Liver (tissue), 9 donors: Measurements from ENCODE around the gene PTK6. TPM values are rescaled to one million over a fixed set of nuclear protein-coding genes. Genes with fewer than 3 reads are reported as not detected.
"Not testable (repeated sequence)": the region's sequence is repeated elsewhere in the genome, so short reads cannot be mapped to it uniquely, and the experiment has no call there.

ENCODE experiments used
- DNase-seq: peaks from one replicate; pipeline ENCODE4 v3.0.0-alpha.2; 2017; ENCODE audit warnings: low spot score
- H3K27ac ChIP-seq, 2 donors: one replicate each; pipeline ENCODE4 v1.7.0; 2013; ENCODE audit warnings: inconsistent platforms in 2 of 2, low read length in 2 of 2, control low read depth in 1 of 2, low read depth in 1 of 2, mild to moderate bottlenecking in 1 of 2
- H3K27me3 ChIP-seq, 4 donors: one replicate each; pipeline versions ENCODE4 v1.6.1 to v1.7.0; 2013; ENCODE audit warnings: low read length in 3 of 4, inconsistent platforms in 1 of 4, mild to moderate bottlenecking in 1 of 4, moderate library complexity in 1 of 4; ENCODE audit not compliant: control insufficient read depth in 4 of 4, insufficient read depth in 4 of 4
- H3K36me3 ChIP-seq, 4 donors: one replicate each; pipeline versions ENCODE4 v1.6.1 to v1.7.0; 2013; ENCODE audit warnings: low read length in 3 of 4, mild to moderate bottlenecking in 3 of 4, low read depth in 1 of 4, moderate library complexity in 1 of 4; ENCODE audit not compliant: control insufficient read depth in 4 of 4, insufficient read depth in 3 of 4
- H3K4me1 ChIP-seq, 4 donors: one replicate each; pipeline versions ENCODE4 v1.6.1 to v1.7.0; 2013; ENCODE audit warnings: low read length in 3 of 4, mild to moderate bottlenecking in 3 of 4, moderate library complexity in 1 of 4; ENCODE audit not compliant: control insufficient read depth in 4 of 4, insufficient read depth in 4 of 4
- H3K4me3 ChIP-seq, 3 donors: one replicate each; pipeline versions ENCODE4 v1.6.1 to v1.7.0; 2013; ENCODE audit warnings: low read length in 3 of 3, control low read depth in 1 of 3, low read depth in 1 of 3, mild to moderate bottlenecking in 1 of 3
- H3K9ac ChIP-seq, 2 donors: one replicate each; pipeline ENCODE4 v1.7.0; 2013; ENCODE audit warnings: low read length in 2 of 2, mild to moderate bottlenecking in 2 of 2, moderate library complexity in 2 of 2, control low read depth in 1 of 2, low read depth in 1 of 2
- H3K9me3 ChIP-seq, 4 donors: one replicate each; pipeline versions ENCODE4 v1.6.1 to v1.7.0; 2013; ENCODE audit warnings: low read length in 3 of 4; ENCODE audit not compliant: control insufficient read depth in 4 of 4
- EGR1 ChIP-seq, 2 donors: IDR thresholded peaks; 2 replicates each; pipeline ENCODE4 v1.6.1; 2016 to 2018; ENCODE audit warnings: antibody characterized with exemption in 2 of 2, low read depth in 2 of 2
- FOXA1 ChIP-seq: IDR thresholded peaks from 2 replicates; pipeline ENCODE4 v1.6.1; 2016; ENCODE audit warnings: antibody characterized with exemption
- FOXA2 ChIP-seq: IDR thresholded peaks from 2 replicates; pipeline ENCODE4 v1.6.1; 2016; ENCODE audit warnings: antibody characterized with exemption
- GABPA ChIP-seq, 2 donors: IDR thresholded peaks in 1 of 2; conservative IDR thresholded peaks in 1 of 2; 2 replicates each; pipeline ENCODE4 v1.6.1; 2016; ENCODE audit warnings: antibody characterized with exemption in 2 of 2, mild to moderate bottlenecking in 1 of 2, moderate library complexity in 1 of 2
- HNF4A ChIP-seq, 2 donors: conservative IDR thresholded peaks; 2 replicates each; pipeline ENCODE4 v1.6.1; 2016; ENCODE audit warnings: antibody characterized with exemption in 2 of 2, mild to moderate bottlenecking in 2 of 2
- HNF4G ChIP-seq: IDR thresholded peaks from 2 replicates; pipeline ENCODE4 v1.6.1; 2016; ENCODE audit warnings: antibody characterized with exemption
- JUND ChIP-seq, 2 donors: IDR thresholded peaks; 2 replicates each; pipeline ENCODE4 v1.6.1; 2016; ENCODE audit warnings: antibody characterized with exemption in 2 of 2
- NR2F2 ChIP-seq: IDR thresholded peaks from 2 replicates; pipeline ENCODE4 v1.6.1; 2016; ENCODE audit warnings: antibody characterized with exemption
- RAD21 ChIP-seq, 2 donors: IDR thresholded peaks; 2 replicates each; pipeline ENCODE4 v1.6.1; 2016; ENCODE audit warnings: antibody characterized with exemption in 2 of 2, mild to moderate bottlenecking in 2 of 2
- RXRA ChIP-seq, 2 donors: IDR thresholded peaks; 2 replicates each; pipeline ENCODE4 v1.6.1; 2017 to 2018; ENCODE audit warnings: antibody characterized with exemption in 2 of 2, mild to moderate bottlenecking in 1 of 2
- SP1 ChIP-seq: IDR thresholded peaks from 2 replicates; pipeline ENCODE4 v1.6.1; 2018; ENCODE audit warnings: antibody characterized with exemption, mild to moderate bottlenecking
- TAF1 ChIP-seq: conservative IDR thresholded peaks from 2 replicates; pipeline ENCODE4 v1.6.1; 2016; ENCODE audit warnings: antibody characterized with exemption, mild to moderate bottlenecking
- YY1 ChIP-seq: IDR thresholded peaks from 2 replicates; pipeline ENCODE4 v1.6.1; 2016; ENCODE audit warnings: antibody characterized with exemption, mild to moderate bottlenecking
- WGBS: extraction: QIAGEN DNeasy Blood & Tissue Kit; methylation state at CpG from one replicate; pipeline ENCODE4 v1.1.7; 2013; 5-methylcytosine and 5-hydroxymethylcytosine counted together
- polyA plus RNA-seq, 2 donors: library from polyadenylated mRNA; stranded (reverse) in 1 of 2; unstranded in 1 of 2; fragments of 200-250 nt in 1 of 2; fragments of >200 nt in 1 of 2; fragmentation: Nextera tagmentation in 1 of 2; extraction: Ambion mirVana in 1 of 2; gene quantifications; one replicate each; pipeline versions ENCODE4 v1.2.1 to v1.2.3, GENCODE V29; 2013 to 2015
- total RNA-seq, 2 donors: library from RNA; depleted of rRNA; stranded (reverse); fragments of >200 nt; gene quantifications; one replicate each; pipeline ENCODE4 v1.2.3, GENCODE V29; 2014
- TF ChIP-seq, protein P1 (sequence below): IDR thresholded peaks from 2 replicates; pipeline ENCODE4 v1.6.1; 2016; ENCODE audit warnings: antibody characterized with exemption
- TF ChIP-seq, protein P2 (sequence below): IDR thresholded peaks from 2 replicates; pipeline ENCODE4 v1.6.1; 2016; ENCODE audit warnings: antibody characterized with exemption, mild to moderate bottlenecking
- TF ChIP-seq, protein P3 (sequence below): IDR thresholded peaks from 2 replicates; pipeline ENCODE4 v1.6.1; 2016; ENCODE audit warnings: antibody characterized with exemption
- TF ChIP-seq, protein P4 (sequence below): IDR thresholded peaks from 2 replicates; pipeline ENCODE4 v1.6.1; 2016; ENCODE audit warnings: antibody characterized with exemption
- TF ChIP-seq, protein P5 (sequence below): fragments of 150-350 bp; IDR thresholded peaks from 2 replicates; pipeline ENCODE4 v1.5.1; 2017; ENCODE audit warnings: improper control_type of control experiment, low read depth, low read length; ENCODE audit not compliant: missing input control
- donor health status: healthy.
- donor health status: healthy.
- donor health status: healthy.
- donor health status: healthy.
- donor health status: healthy.

The PTK6 gene
- total and polyA plus RNA-seq, 4 donors, result 0.05 to 1.2 (median 0.23) TPM

DNA sequence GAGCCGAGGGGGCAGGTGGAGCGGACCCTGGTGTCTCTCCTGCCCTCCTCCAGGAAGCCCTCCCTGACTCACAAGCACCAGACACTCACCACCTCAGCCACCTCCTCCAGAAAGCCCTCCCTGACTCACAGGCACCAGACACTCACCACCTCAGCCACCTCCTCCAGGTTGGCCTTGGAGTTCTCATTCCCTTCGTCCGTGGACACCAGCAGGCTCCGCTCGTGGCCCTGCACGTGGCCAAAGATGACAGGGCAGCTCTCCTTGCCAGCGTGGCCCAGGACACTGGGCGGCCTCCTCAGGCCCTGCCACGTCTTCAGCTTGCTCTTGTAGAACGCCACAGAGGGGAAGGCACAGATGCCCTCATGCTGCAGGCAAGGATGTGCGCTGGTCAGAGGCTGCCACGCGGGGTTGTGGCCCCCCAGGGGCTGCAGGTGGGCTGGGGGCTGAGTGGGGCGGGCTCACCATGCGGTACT is 23.2 kb upstream of the PTK6 start:
- Histone ChIP-seq H3K36me3 (peaks cover 0 to 48% (median 34%) of the 10 kb centered on the region in 4 donors), H3K9ac (no peak overlapping the region), H3K4me1 (no peaks in the 10 kb centered on the region), H3K4me3 (no peak overlapping the region), H3K9me3 (no peaks in the 10 kb centered on the region), H3K27me3 (no peaks in the 10 kb centered on the region), H3K27ac (no peak overlapping the region)
- no peak for DNase-seq
- 97% methylated on average over 16 of the region's 16 CpGs for WGBS
- TF ChIP-seq, protein P1, sequence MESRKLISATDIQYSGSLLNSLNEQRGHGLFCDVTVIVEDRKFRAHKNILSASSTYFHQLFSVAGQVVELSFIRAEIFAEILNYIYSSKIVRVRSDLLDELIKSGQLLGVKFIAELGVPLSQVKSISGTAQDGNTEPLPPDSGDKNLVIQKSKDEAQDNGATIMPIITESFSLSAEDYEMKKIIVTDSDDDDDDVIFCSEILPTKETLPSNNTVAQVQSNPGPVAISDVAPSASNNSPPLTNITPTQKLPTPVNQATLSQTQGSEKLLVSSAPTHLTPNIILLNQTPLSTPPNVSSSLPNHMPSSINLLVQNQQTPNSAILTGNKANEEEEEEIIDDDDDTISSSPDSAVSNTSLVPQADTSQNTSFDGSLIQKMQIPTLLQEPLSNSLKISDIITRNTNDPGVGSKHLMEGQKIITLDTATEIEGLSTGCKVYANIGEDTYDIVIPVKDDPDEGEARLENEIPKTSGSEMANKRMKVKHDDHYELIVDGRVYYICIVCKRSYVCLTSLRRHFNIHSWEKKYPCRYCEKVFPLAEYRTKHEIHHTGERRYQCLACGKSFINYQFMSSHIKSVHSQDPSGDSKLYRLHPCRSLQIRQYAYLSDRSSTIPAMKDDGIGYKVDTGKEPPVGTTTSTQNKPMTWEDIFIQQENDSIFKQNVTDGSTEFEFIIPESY, result no peak
- TF ChIP-seq, protein P2, sequence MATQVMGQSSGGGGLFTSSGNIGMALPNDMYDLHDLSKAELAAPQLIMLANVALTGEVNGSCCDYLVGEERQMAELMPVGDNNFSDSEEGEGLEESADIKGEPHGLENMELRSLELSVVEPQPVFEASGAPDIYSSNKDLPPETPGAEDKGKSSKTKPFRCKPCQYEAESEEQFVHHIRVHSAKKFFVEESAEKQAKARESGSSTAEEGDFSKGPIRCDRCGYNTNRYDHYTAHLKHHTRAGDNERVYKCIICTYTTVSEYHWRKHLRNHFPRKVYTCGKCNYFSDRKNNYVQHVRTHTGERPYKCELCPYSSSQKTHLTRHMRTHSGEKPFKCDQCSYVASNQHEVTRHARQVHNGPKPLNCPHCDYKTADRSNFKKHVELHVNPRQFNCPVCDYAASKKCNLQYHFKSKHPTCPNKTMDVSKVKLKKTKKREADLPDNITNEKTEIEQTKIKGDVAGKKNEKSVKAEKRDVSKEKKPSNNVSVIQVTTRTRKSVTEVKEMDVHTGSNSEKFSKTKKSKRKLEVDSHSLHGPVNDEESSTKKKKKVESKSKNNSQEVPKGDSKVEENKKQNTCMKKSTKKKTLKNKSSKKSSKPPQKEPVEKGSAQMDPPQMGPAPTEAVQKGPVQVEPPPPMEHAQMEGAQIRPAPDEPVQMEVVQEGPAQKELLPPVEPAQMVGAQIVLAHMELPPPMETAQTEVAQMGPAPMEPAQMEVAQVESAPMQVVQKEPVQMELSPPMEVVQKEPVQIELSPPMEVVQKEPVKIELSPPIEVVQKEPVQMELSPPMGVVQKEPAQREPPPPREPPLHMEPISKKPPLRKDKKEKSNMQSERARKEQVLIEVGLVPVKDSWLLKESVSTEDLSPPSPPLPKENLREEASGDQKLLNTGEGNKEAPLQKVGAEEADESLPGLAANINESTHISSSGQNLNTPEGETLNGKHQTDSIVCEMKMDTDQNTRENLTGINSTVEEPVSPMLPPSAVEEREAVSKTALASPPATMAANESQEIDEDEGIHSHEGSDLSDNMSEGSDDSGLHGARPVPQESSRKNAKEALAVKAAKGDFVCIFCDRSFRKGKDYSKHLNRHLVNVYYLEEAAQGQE, result no peak
- TF ChIP-seq YY1 (no peak), JUND (IDR thresholded peaks at IDR 0.05) (no peak), FOXA1 (no peak), NR2F2 (no peak), EGR1 (IDR thresholded peaks at IDR 0.05; ENCODE audit: low read depth in 2 of 2) (no peak), SP1 (no peak), RAD21 (IDR thresholded peaks at IDR 0.05) (no peak), FOXA2 (no peak), GABPA (IDR thresholded peaks at IDR 0.05 in 1 of 2, conservative IDR thresholded peaks at IDR 0.05 in 1 of 2) (no peak), HNF4G (no peak), HNF4A (conservative IDR thresholded peaks at IDR 0.05) (no peak), TAF1 (no peak), RXRA (IDR thresholded peaks at IDR 0.05) (no peak)
- TF ChIP-seq, protein P3, sequence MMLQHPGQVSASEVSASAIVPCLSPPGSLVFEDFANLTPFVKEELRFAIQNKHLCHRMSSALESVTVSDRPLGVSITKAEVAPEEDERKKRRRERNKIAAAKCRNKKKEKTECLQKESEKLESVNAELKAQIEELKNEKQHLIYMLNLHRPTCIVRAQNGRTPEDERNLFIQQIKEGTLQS, result no peak
- TF ChIP-seq, protein P4, sequence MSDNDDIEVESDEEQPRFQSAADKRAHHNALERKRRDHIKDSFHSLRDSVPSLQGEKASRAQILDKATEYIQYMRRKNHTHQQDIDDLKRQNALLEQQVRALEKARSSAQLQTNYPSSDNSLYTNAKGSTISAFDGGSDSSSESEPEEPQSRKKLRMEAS, result no peak
- TF ChIP-seq, protein P5, sequence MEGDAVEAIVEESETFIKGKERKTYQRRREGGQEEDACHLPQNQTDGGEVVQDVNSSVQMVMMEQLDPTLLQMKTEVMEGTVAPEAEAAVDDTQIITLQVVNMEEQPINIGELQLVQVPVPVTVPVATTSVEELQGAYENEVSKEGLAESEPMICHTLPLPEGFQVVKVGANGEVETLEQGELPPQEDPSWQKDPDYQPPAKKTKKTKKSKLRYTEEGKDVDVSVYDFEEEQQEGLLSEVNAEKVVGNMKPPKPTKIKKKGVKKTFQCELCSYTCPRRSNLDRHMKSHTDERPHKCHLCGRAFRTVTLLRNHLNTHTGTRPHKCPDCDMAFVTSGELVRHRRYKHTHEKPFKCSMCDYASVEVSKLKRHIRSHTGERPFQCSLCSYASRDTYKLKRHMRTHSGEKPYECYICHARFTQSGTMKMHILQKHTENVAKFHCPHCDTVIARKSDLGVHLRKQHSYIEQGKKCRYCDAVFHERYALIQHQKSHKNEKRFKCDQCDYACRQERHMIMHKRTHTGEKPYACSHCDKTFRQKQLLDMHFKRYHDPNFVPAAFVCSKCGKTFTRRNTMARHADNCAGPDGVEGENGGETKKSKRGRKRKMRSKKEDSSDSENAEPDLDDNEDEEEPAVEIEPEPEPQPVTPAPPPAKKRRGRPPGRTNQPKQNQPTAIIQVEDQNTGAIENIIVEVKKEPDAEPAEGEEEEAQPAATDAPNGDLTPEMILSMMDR, result no peak

DNA sequence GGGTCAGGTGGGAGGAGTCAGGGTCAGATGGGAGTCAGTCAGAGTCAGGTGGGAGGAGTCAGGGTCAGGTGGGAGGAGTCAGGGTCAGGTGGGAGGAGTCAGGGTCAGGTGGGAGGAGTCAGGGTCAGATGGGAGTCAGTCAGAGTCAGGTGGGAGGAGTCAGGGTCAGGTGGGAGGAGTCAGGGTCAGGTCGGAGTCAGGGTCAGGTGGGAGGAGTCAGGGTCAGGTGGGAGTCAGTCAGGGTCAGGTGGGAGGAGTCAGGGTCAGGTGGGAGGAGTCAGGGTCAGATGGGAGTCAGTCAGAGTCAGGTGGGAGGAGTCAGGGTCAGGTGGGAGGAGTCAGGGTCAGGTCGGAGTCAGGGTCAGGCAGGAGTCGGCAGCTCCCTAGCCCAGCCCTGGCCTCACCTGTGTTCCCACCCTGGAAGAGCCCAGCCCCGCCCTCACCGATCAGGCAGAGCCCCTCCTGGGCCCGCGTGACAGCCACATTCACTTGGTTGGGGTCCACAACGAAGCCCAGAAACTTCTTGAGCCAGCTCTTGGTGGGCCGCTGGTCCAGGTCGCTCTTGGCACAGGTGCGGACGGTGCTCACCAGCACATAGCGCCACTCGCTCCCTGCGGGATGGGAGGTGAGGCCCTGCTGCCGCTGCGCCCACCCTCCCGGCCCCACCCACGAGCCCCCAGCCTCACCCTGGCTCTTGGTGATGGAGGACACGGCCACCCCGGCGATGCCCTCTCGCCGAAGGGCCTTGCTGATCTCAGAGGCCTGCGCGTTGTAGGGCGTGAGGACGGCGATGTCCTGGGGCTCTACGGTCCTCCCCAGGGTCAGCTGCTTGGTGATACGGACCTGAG is 22.5 kb upstream of the PTK6 start:
- not testable (repeated sequence) for DNase-seq, H3K27me3 ChIP-seq, H3K9me3 ChIP-seq, H3K27ac ChIP-seq, H3K9ac ChIP-seq, H3K4me3 ChIP-seq, H3K4me1 ChIP-seq
- H3K36me3 ChIP-seq, result peaks cover 0 to 47% (median 30%) of the 10 kb centered on the region in 4 donors
- WGBS, result 97% methylated on average over 31 of the region's 31 CpGs
